Left ventricle myocardium superior (tissue), 1 donor: Measurements from ENCODE around the gene ZNF423. TPM values are rescaled to one million over a fixed set of nuclear protein-coding genes. Genes with fewer than 3 reads are reported as not detected.

Experiments used
- ATAC-seq: fragments of 200-7000 bp; cut with Tn5 transposase; one replicate; pipeline ENCODE4 v1.9.1; 2020; ENCODE audit warnings: mild to moderate bottlenecking, moderate library complexity
- DNase-seq: peaks from one replicate; pipeline ENCODE4 v3.0.0-alpha.2; 2020
- intact Hi-C: fragments of 100-400 bp; cut with micrococcal nuclease; formaldehyde crosslinking; loops from one replicate; pipeline ENCODE4 v1.11.0; 2022
- total RNA-seq: library from RNA; stranded (reverse); fragmentation: NEBNext Ultra II Directional; extraction: Animal tissue kit (Norgen Biotek cat#: 25700); gene quantifications from one replicate; pipeline ENCODE4 v1.2.1, GENCODE V29; 2021
- donor health status: DM: no; HTN: yes; CAD: no; lungs with severe emphysema.

Gene ZNF423
- total RNA-seq, 1 donor from 2014 or later, result 7.8 TPM

DNA sequence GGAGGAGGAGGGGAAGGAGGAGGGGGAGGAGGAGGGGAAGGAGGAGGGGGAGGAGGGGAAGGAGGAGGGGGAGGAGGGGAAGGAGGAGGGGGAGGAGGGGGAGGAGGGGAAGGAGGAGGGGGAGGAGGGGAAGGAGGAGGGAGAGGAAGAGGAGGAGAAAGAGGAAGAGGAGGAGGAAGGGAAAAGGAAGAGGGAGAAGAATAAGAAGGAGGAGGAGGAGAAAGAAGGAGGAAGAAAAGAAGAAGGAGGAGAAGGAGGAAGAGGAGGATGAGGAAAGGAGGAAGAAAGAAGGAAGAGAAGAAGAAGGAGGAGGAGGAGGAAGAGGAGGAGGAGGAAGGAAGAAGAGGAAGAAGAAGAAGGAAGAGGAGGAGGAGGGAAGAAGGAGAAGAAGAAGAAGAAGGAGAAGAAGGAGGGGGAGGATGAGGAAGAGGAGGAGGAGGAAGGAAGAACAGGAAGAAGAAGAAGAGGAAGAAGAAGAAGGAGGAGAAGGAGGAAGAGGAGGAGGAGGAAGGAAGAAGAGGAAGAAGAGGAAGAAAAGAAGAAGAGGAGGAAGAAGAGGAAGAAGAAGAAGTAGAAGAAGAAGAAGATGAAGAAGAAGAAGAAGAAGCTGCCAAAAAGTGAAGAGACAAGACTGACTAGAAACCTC lies 378.5 kb downstream of the ZNF423 start:
- intact Hi-C loops, result no loop called here
- DNase-seq (no peak), ATAC-seq (no peak)

DNA sequence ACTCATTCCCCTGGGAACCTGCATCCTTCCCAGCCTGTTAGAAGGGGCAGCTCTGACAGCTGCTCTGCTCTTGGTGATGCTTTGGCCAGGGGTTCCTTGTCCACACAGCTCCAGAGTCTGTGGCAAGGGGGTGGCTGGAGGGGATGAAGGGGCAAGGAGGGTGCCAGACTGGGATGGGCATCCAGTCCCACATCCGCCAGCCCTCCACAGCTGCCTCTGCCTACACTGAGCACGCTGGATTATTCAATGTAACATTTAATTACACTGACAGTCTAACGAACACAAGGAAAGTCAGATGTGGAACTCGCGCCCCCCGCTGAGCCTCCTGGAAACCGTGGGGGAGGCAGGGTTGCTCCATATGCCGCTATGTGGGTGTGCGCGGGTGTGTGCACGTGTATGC lies 381.2 kb downstream of the ZNF423 start:
- intact Hi-C loops, result no loop called here
- no peak for DNase-seq
- ATAC-seq, result no peak

DNA sequence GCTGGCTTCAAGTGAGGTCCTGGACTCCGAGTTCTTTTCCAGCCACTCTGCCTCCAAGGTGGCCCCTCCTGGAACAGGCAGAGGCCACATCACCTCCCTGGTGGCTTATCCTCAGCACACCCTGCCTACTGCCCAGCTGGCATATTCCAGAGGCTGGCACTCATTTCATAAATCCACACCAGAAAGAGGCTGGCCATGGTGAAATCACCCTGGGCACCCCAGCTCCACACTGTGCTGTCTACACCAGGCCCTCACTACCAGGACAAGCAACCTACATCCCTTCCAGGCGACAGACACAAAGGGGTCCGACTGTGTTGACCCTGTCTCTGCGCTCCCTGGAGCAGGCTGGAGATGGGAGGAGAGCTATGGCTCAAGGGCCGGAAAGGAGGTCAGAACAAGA lies 382.1 kb downstream of the ZNF423 start:
- no peak for DNase-seq
- intact Hi-C loops, result no loop called here
- ATAC-seq, result no peak

DNA sequence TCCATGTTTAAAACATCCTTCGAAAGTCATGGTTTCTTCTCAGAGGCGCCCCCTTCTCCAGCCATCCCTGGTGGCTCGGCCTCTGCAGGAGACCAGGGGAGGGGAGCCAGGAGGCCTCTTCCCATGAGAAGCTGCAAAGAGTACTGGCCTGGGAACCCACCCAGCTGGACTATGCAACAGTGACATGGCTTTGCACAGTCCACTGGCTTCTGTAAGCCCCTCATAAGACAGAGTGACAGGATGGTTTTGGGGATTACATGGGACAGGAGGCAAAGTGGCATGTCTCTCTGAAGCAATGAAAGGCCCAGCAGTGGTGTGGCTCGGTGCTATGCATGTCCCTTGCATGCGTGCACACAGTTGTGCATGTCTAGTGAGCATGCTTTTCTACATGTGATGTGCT lies 382.8 kb downstream of the ZNF423 start:
- intact Hi-C loops, result no loop called here

DNA sequence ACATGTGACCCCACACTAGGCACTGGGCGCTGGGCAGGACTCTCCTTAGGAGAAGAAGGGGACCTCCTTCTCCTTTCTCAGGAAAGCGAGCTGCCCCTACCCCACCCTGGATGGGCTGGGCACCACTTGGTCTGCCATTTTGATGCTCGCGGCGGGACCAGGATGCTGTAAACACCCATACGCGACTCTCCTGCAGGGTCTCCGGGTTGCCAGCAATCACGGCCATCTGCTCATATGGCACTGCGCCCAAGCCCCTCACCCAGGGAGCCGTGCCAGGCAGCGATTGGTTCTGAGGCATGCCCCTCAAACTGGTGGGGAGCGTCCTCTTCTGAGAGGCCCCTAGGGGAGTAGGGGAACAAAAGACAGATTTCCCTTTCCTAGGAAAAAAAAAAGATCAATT lies 383.3 kb downstream of the ZNF423 start:
- DNase-seq (no peak), ATAC-seq (no peak)
- intact Hi-C loops, result no loop called here

More for the DNA sequence above, 382.8 kb downstream of the ZNF423 start:
- DNase-seq, result no peak
- ATAC-seq, result no peak

DNA sequence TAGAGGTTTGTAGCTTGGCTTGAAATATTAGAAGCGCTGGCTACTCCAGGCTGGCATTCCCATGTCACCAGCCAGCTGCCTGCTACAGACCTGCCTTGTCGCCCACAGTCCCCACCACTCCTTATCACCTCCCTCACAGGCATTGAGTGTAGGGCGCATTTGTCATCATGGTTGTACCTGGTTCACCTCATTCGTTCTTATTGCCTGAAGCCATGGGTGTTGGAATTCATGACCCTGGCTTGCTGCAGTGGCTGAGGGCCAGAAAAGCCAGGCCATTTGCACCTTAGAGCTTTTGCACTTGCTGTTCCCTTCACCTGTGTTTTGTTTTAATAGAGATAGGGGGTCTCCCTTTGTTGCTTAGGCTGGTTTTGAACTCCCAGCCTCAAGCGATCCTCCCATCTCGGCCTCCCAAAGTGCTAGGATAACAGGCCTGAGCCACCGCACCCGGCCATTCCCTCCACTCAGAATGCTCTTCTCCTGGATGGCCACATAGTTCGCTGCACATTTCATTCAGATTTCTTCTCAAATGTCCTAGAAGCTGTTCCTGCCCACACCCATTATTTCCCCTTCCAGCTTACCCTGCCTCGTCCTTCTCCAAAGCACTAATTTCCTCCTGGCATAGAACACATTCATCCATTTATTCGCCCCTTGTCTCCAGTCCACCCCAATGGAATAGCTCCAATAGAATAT lies 384.7 kb downstream of the ZNF423 start:
- no peak for DNase-seq
- intact Hi-C loops, result no loop called here
- ATAC-seq, result no peak

DNA sequence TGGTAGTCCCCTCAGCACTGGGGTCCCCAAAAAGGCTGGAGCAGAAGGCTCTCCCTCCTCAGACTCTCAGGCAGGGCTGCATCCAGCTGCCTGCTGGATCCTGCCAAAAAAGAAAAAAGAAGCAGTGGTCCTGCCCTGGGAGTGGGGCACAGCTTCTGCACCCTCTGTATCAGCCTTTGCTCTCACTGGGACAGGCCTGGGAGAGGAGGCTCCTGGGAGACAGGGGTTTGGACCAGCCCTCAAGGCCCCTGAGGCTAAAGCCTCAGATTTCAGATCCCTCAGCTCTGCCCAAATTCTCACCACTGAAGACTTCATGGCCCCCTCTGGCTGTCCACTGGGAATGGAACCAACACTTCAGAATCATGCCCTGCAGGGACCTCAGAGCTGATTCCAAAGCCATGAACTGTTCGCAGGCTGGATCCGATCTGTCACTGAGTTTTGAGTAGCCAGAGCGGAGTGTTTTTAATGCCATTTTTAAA lies 385.4 kb downstream of the ZNF423 start:
- intact Hi-C loops, result no loop called here
- no peak for ATAC-seq

DNA sequence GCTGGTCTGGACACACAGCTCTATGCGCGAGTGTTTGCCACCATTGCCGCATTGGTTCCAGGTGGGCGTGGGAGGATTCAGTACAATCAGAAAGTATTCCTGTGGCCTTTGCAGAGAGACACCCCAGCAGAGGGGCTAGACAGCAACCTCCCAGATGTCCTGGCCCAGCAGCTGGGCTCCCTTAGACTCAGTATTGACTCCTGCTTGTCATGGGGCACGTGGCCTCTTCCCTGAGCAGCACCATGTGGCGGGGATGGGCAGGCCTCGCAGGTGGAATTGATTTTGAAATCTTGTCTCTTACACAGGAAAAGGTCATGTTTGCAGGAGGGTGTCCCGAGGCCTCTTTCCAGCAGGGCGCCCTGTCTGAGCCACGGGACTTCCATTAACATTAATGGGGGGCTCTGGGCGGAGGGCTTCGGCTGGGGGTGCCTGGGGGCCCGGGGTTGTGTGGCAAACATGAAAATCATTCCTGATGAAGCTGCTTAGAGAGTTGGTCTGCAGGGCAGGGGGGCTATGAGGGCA lies 385.9 kb downstream of the ZNF423 start:
- intact Hi-C loops, result no loop called here
- no peak for DNase-seq

More for the DNA sequence above, 385.4 kb downstream of the ZNF423 start:
- DNase-seq, result no peak

DNA sequence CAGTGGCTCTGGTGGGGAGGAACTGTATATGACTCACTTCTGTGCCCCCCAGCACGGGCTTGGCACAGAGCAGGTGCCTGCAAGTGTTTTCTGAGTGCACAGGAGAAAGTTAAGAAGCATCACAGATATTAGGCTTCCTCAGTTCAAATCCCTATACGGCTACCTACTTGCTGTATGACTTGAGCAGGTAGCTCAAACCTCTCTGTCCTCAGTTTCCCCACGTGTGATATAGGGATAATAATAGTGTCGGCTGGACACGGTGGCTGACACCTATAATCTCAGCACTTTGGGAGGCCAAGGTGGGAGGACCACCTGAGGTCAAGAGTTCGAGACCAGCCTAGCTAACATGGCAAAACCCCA lies 386.6 kb downstream of the ZNF423 start:
- intact Hi-C loops, result no loop called here
- no peak for DNase-seq

More for the DNA sequence above, 385.9 kb downstream of the ZNF423 start:
- no peak for ATAC-seq

DNA sequence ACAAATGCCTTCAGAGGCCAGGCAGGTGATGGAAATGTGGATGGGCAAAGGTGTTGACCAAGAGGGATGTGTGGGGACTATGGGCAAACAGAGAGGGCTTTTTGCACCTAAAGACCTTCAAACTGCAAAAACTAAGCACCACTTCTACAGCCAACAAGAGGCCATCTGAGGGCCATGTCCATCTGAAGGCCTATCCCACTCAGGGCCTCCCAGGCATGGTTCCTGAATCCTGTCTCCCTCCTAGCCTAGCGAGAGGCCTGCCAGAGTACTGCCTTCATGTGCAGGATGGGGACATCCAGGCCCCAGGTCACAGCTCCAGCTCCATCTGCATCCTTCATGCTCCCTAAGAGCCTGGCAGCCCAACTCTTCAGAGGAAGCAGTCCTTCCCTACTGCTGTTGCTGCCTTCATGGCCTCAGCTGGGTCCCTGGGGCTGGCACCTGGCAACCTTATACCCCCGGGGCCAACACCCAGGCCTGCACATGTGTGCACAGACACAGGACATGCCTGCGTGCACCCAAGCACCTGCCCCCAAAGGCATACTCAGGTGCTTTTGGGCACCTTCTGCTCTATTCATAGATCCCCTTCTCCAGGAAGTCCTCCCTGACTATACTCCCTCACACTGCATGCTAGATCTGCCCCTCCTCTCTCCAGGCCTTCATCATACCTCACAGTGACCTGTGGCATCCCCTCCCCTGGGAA lies 387.2 kb downstream of the ZNF423 start:
- intact Hi-C loops, result no loop called here
- no peak for DNase-seq
- no peak for ATAC-seq

More for the DNA sequence above, 386.6 kb downstream of the ZNF423 start:
- no peak for ATAC-seq

DNA sequence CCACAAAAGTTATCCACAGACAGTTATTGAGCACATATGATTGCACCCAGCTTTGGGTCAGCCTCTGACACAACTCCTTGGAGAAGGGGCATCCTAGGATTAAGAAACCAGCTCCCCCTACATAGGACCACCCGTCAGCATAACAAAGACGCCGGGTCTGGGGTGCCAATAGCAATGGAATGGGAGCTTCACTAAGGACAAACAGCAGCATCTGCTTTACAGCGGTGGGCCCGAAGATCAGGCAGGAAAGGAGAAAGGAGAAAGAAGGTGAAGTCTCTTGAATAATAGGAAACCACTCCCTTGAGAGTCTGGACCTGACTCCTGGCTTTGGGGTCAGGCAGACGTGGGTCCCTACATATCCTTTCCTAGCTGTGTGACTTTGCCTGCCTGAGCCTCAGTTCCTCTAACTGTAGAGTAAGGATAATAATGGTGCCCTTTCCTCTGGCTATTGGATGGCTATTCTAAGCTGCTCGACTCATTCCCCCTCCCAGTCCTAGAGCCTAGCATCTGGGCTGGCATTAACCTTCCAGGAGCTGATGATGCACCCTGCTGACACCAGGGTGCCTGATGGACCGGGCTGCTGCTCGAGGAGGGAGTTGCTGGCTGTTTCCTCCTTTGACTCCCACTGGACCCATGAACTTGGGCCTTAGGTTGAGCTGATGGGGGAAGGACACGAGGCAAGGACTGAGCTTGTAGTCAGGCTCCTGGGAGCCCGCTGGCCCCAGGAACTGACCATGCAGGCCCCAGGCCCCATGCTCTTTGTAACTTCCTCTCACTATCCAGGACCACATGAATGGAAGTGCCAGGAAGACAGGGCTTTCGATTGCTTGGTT lies 388.2 kb downstream of the ZNF423 start:
- intact Hi-C loops, result no loop called here
- DNase-seq, result no peak
- ATAC-seq, result no peak

DNA sequence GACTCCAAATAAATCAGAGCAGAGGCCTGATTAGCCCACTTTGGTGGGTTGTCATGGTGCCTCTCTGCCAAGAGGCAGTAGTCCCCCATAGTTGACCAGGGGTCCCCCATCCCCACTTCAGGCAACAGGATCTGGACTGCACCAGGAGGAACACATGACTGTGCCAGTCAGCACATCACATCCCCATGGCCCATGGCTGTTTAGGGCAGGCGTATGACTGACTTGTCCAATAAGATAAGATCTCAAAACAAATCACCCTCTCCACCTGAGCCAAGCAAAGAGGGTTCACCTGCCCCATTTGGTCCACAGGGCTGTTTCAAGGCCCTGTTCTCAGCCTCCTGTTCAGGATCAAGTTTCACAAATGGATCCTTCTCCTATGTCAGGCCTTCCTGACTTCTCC lies 389.0 kb downstream of the ZNF423 start:
- intact Hi-C loops, result no loop called here
- DNase-seq (no peak), ATAC-seq (no peak)

DNA sequence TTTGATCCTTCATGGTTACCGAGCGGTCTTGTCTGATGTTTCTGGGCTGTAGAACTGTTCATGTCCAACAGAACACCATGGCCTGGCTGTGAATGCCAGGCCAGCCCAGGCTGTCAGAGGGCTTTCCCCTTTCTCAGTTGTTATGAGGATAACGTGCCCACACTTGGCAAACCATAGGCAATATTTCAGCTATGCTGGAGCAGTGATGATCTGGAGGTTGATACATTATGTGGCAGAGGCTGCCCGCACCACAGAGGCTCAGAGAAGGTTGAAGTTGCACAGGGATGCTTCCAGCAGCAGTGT lies 389.4 kb downstream of the ZNF423 start:
- no peak for ATAC-seq
- intact Hi-C loops, result no loop called here

DNA sequence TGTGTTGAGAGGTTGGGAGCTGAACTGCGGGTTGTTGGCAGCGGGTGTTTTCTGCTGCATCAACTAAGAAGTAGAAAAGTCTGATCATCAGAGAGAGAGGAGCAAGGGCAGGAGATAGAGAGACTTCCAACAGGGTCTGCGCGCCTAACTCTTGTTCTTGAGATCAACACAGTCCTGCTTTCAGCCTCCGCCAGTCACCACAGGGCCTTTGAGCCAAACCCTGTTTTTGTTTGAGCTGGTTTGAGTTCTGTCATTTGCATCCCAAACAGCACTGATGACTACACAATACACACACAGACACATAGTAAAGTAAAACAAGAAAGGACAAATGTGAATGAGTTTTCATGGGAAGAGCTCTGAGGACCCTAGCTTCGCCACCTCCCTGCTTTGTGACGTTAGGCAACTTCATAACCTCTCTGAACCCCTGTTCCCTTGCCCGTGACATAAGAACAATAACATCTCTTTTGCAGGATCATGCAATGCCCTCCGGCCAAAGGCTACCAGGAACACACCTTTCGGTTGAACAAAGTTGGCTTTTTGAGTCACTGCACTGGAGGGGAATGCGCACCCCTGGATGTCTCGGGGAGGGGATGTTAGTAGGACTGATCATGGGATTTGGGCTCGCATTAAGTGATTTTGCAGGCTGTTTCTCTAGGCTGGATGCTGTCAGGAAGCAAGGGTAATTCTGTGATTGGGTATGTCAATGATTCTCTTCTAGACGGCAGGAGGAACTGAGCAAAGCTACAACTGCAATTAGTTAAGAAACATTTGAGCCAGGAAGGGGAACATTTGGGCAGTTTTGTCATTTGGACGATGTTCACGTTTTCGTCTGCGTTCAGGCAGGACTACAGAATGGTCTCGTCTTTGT lies 390.0 kb downstream of the ZNF423 start:
- no peak for DNase-seq
- intact Hi-C loops, result no loop called here
- ATAC-seq, result no peak

More for the DNA sequence above, 389.4 kb downstream of the ZNF423 start:
- DNase-seq, result no peak

DNA sequence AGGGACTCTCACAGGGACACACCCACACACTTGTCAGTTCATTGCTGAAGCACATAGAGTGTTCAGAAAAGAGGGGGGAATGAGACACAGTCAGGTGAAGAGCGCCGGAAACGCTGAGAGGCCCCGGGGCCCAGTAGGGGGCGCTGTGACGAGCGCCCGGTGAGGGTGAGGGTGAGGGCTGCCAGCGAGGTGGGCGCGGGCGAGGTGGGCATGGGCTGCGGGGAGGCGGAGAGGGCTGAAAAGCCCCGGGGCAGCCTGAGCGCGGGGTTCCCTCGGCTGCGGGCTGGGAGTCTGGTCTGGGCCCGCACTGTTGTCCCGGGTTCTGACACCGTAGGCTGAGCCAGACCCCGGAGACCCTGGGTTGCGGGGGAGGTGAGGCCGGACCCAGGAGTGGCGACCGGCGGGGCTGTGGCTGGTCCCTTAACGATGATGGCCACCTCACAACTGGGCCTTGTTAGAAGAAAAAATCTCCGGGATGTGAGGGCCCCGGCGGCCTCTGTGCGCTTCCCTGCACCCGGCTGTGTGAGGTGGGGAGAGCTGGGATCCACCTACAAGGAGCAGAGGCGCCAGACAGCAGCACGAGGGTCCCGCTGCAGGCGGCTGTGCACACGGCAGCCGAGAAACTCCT lies 390.9 kb downstream of the ZNF423 start:
- ATAC-seq (peak; percentile 47), DNase-seq (no peak)
- intact Hi-C loops, result no loop called here

DNA sequence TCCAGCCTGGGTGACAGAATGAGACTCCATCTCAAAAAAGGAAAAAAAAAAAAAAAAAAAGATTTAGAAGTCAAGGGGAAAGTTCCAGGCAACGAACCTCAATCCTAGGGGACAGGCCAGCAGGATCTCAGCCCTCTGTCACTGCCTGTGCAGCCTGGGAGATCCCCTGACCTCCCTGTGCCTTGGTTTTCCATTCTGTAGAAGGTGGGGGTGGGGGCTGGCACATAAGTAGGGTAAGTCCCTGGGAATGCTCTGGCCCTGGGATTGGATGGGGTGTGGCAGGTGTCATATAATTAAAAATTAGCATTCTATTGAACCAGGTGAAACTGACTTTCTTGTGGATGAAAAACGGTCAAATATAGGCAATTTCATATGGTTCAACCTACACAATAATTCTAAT lies 391.8 kb downstream of the ZNF423 start:
- no peak for DNase-seq
- intact Hi-C loops, result no loop called here
- ATAC-seq, result no peak

DNA sequence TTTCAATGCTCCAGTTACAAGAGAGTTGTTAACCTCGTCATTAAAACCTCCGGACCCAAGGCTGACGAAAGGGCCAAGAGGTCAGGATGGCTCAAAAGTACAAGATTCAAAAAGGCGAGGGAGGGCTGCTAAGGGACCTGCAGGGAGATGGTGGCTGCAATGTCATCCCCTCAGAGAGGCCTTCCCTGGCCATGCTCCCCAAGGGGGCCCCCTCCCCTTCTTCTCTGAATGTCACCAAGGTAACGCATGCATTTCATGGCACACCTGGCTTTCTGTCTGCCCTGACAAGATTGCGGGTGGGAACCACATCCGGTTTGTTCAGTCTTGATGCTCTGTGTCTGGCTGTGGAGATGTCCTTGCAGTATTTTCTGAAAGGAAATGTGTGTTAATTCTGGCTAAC lies 392.4 kb downstream of the ZNF423 start:
- no peak for DNase-seq
- ATAC-seq, result no peak
- intact Hi-C loops, result no loop called here

DNA sequence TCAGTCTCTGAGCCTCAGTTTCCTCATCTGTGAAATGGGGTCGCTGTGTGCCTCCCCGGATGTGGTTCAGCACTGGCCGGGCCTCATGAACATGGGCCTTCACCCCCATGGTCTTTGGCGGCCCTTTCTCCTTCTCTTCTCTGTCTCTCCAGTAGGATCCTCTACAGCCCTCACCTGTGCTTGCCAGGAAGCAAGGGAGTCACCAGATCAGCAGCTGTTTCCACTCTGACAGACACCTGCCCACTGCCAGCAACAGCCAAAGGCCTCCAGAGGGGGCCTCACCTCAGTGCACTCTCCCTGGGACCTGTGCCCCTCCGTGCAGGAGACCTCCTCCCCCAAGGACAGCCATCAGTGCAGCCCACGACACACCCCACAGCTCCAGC lies 392.9 kb downstream of the ZNF423 start:
- ATAC-seq (no peak), DNase-seq (no peak)
- intact Hi-C loops, result no loop called here
